GM12878 (cell line): ENCODE data around the gene SLC9C2. TPM values are rescaled to one million over a fixed set of nuclear protein-coding genes. Genes with fewer than 3 reads are reported as not detected.

ENCODE experiments used
- ATAC-seq: fragments of 200-7000 bp; cut with Tn5 transposase; 3 replicates; pipeline ENCODE4 v1.9.1; 2020; ENCODE audit warnings: mild to moderate bottlenecking, moderate library complexity
- BruUV-seq: library from RNA; stranded (reverse); fragments of 400-500 nt; replicated peaks from 2 replicates; lab custom pipeline; 2021; lab: Mats Ljungman, UMichigan
- CTCF ChIA-PET: fragments of 300-600 bp; sonication (Branson Sonifier 250); formaldehyde crosslinking; extraction: SDS; loops from one replicate; lab custom pipeline; 2021; ENCODE audit warnings: inconsistent platforms; lab: Yijun Ruan, JAX
- POLR2A ChIA-PET: fragments of 350-600 bp; formaldehyde crosslinking; extraction: SDS; loops from one replicate; lab custom pipeline; 2021; ENCODE audit warnings: inconsistent platforms; lab: Charles Lee
- RAD21 ChIA-PET: fragments of 300-600 bp; sonication (Branson Sonifier 250); formaldehyde crosslinking; loops from one replicate; lab custom pipeline; 2023; ENCODE audit warnings: antibody characterized with exemption; ENCODE audit not compliant: unreplicated experiment; lab: Charles Lee
- SMC1A ChIA-PET: fragments of 300-600 bp; sonication (Branson Sonifier 250); formaldehyde crosslinking; loops from one replicate; lab custom pipeline; 2023; ENCODE audit not compliant: unreplicated experiment, uncharacterized antibody; lab: Charles Lee
- DNase-seq: peaks from one replicate; pipeline ENCODE4 v3.0.0-alpha.2; 2011; ENCODE audit warnings: low read depth, low spot score
- FAIRE-seq: peaks from 3 replicates; lab custom pipeline; 2011; peaks lifted over from hg19 to GRCh38; lab: Jason Lieb, UNC
- H2AFZ ChIP-seq: 2 replicates; pipeline ENCODE4 v1.6.0; 2011; ENCODE audit warnings: low read depth, low read length, control low read depth; ENCODE audit not compliant: control insufficient read depth
- H3K27ac ChIP-seq: 2 replicates; pipeline ENCODE4 v1.5.1; 2011; ENCODE audit warnings: control low read depth; ENCODE audit not compliant: control insufficient read depth, insufficient read depth
- H3K27me3 ChIP-seq, 2 experiments: replicated peaks in 1 of 2; 2 replicates each; pipeline versions ENCODE4 v1.6.0 to v1.6.1; 2011; ENCODE audit warnings: low read length in 1 of 2; ENCODE audit not compliant: control insufficient read depth in 2 of 2, insufficient read depth in 2 of 2
- H3K36me3 ChIP-seq, 2 experiments: 2 replicates each; pipeline ENCODE4 v1.5.1; 2011; ENCODE audit warnings: low read length in 1 of 2; ENCODE audit not compliant: control insufficient read depth in 2 of 2, insufficient read depth in 2 of 2
- H3K4me1 ChIP-seq: 2 replicates; pipeline ENCODE4 v1.6.1; 2011; ENCODE audit warnings: mild to moderate bottlenecking, low read length, moderate library complexity, mixed read lengths; ENCODE audit not compliant: control insufficient read depth, insufficient read depth
- H3K4me2 ChIP-seq: 2 replicates; pipeline ENCODE4 v1.6.0; 2011; ENCODE audit warnings: control low read depth; ENCODE audit not compliant: control insufficient read depth, insufficient read depth
- H3K4me3 ChIP-seq: fragments of 200-600 bp; sonication (generic); 2 replicates; pipeline ENCODE4 v1.5.1; 2016
- H3K79me2 ChIP-seq: 2 replicates; pipeline ENCODE4 v1.6.0; 2011; ENCODE audit warnings: low read length; ENCODE audit not compliant: control insufficient read depth, insufficient read depth
- H3K9ac ChIP-seq: 2 replicates; pipeline ENCODE4 v1.8.0; 2011; ENCODE audit warnings: low read length, control low read depth, mixed read lengths; ENCODE audit not compliant: control insufficient read depth, insufficient read depth
- H3K9me3 ChIP-seq: replicated peaks from 3 replicates; pipeline ENCODE4 v1.5.1; 2011; ENCODE audit warnings: mild to moderate bottlenecking, low read length; ENCODE audit not compliant: control insufficient read depth, insufficient read depth
- H4K20me1 ChIP-seq: 2 replicates; pipeline ENCODE4 v1.6.0; 2011; ENCODE audit not compliant: control insufficient read depth, insufficient read depth
- CBFB ChIP-seq: IDR thresholded peaks from 2 replicates; pipeline ENCODE4 v1.6.1; 2016; ENCODE audit warnings: antibody characterized with exemption, low read depth
- CBX5 ChIP-seq: sonication (generic); IDR thresholded peaks from 2 replicates; pipeline ENCODE4 v1.6.1; 2016; ENCODE audit warnings: low read depth, moderate library complexity, mild to moderate bottlenecking, inconsistent platforms
- CEBPZ ChIP-seq: fragments of 150-350 bp; IDR thresholded peaks from 2 replicates; pipeline ENCODE4 v1.6.1; 2016; ENCODE audit warnings: low read depth, low read length
- DPF2 ChIP-seq: fragments of 450-650 bp; IDR thresholded peaks from 2 replicates; pipeline ENCODE4 v1.6.1; 2017; ENCODE audit warnings: mild to moderate bottlenecking
- EED ChIP-seq: sonication (generic); IDR thresholded peaks from 2 replicates; pipeline ENCODE4 v1.6.1; 2016; ENCODE audit warnings: antibody characterized with exemption, low read depth
- FOS ChIP-seq: IDR thresholded peaks from 3 replicates; pipeline ENCODE4 v1.6.1; 2011; ENCODE audit warnings: borderline replicate concordance; ENCODE audit not compliant: insufficient read length; ENCODE audit errors: extremely low read depth
- HDAC2 ChIP-seq: fragments of 200-600 bp; sonication (generic); IDR thresholded peaks from 2 replicates; pipeline ENCODE4 v1.6.1; 2017
- IKZF2 ChIP-seq, 2 experiments: fragments of 450-650 bp; IDR thresholded peaks; 2 replicates each; pipeline ENCODE4 v1.6.1; 2017; ENCODE audit warnings: mild to moderate bottlenecking in 2 of 2, moderate library complexity in 2 of 2
- JUND ChIP-seq: IDR thresholded peaks from 2 replicates; pipeline ENCODE4 v1.6.1; 2012; ENCODE audit warnings: low read depth, mild to moderate bottlenecking, low read length, improper control_type of control experiment, moderate library complexity
- PAX8 ChIP-seq: fragments of 450-650 bp; IDR thresholded peaks from 2 replicates; pipeline ENCODE4 v1.6.1; 2017; ENCODE audit warnings: mild to moderate bottlenecking, moderate library complexity
- POLR2A ChIP-seq: IDR thresholded peaks from 2 replicates; pipeline ENCODE4 v1.6.1; 2011; ENCODE audit warnings: low read depth, mild to moderate bottlenecking, low read length
- POLR2AphosphoS5 ChIP-seq: IDR thresholded peaks from 2 replicates; pipeline ENCODE4 v1.6.1; 2011; ENCODE audit warnings: mild to moderate bottlenecking, low read length, inconsistent platforms
- PRDM15 ChIP-seq: fragments of 450-650 bp; formaldehyde crosslinking; IDR thresholded peaks from 2 replicates; pipeline ENCODE4 v1.4.0; 2020; ENCODE audit warnings: mild to moderate bottlenecking, moderate library complexity
- RBBP5 ChIP-seq: fragments of 200-600 bp; sonication (generic); conservative IDR thresholded peaks from 2 replicates; pipeline ENCODE4 v1.6.1; 2016
- SMAD1 ChIP-seq: fragments of 450-650 bp; IDR thresholded peaks from 2 replicates; pipeline ENCODE4 v1.6.1; 2018; ENCODE audit warnings: mild to moderate bottlenecking, low read depth; ENCODE audit not compliant: partially characterized antibody
- ZNF384 ChIP-seq: IDR thresholded peaks from 2 replicates; pipeline ENCODE4 v1.6.1; 2012; ENCODE audit warnings: low read depth, mild to moderate bottlenecking, low read length, improper control_type of control experiment, borderline replicate concordance
- WGBS: methylation state at CpG from one replicate; pipeline ENCODE4 v1.1.6; 2016; ENCODE audit warnings: low lambda C conversion rate; ENCODE audit not compliant: insufficient replicate concordance, insufficient coverage; ENCODE audit errors: missing lambda C conversion rate; 5-methylcytosine and 5-hydroxymethylcytosine counted together
- in situ Hi-C: fragments of 300-500 bp; cut with MboI; formaldehyde crosslinking; loops from 9 replicates; pipeline ENCODE4 v1.14.3; 2018; ENCODE audit warnings: mixed read lengths
- intact Hi-C: fragments of 100-400 bp; cut with micrococcal nuclease; formaldehyde crosslinking; loops from one replicate; pipeline ENCODE4 v1.14.2; 2022; ENCODE audit not compliant: unreplicated experiment
- polyA plus RNA-seq, 11 experiments: library from polyadenylated mRNA; depleted of rRNA in 4 of 11; unstranded in 6 of 11; stranded (reverse) in 5 of 11; fragments of >200 nt; fragmentation: Nextera tagmentation in 4 of 11; fragmentation: Illumina TruSeq in 1 of 11; extraction: Ambion mirVana in 4 of 11; extraction: Trizol in 1 of 11; gene quantifications; 1 replicate in 1 of 11; 2 replicates in 10 of 11; pipeline versions ENCODE4 v1.2.1 to v1.2.3, GENCODE V29; 2011 to 2016; ENCODE audit warnings: inconsistent platforms in 2 of 11, missing spikeins in 2 of 11, low read depth in 1 of 11
- total RNA-seq, 4 experiments: library from RNA; depleted of rRNA in 3 of 4; stranded (reverse); fragments of >200 nt in 3 of 4; fragmentation: Illumina TruSeq in 1 of 4; extraction: Trizol in 1 of 4; gene quantifications; 2 replicates each; pipeline versions ENCODE4 v1.2.1 to v1.2.3, GENCODE V29; 2013 to 2021

SLC9C2 gene
- total and polyA plus RNA-seq, 10 of the 15 experiments (the other 5 are each of a cell fraction or from before 2014, with no cell fraction given), result not detected

- no peaks in the 10 kb centered on the region for H3K79me2 ChIP-seq
- TF ChIP-seq ZNF384, result no peak
- TF ChIP-seq JUND, result no peak
- TF ChIP-seq HDAC2, result no peak
- no peak for TF ChIP-seq POLR2AphosphoS5
- no peak for TF ChIP-seq CBX5
- no peak for TF ChIP-seq CEBPZ
- no peak for TF ChIP-seq PRDM15 (CRISPR knock-in tag)
- TF ChIP-seq EED, result no peak
- no peak for TF ChIP-seq SMAD1
- no peak for TF ChIP-seq CBFB
- no peak for TF ChIP-seq POLR2A
- TF ChIP-seq PAX8, result no peak
- no peak for TF ChIP-seq IKZF2 (IDR thresholded peaks at IDR 0.05)
- no peak for TF ChIP-seq DPF2
- no peak for TF ChIP-seq RBBP5
- TF ChIP-seq FOS, result no peak
- ChIA-PET CTCF (no interaction called here), SMC1A (no interaction called here), POLR2A (interaction anchor here (1.1 kb wide), 1 partner anchor 11 kb away, joined by 3 read pairs; no protein-coding TSS in a partner anchor), RAD21 (interaction anchor here (1.2 kb wide), 1 partner anchor 13 kb away, joined by 3 read pairs; no protein-coding TSS in a partner anchor)
- H3K4me1 ChIP-seq, result no peaks in the 10 kb centered on the region
- no peak for FAIRE-seq
- H4K20me1 ChIP-seq, result no peaks in the 10 kb centered on the region
- in situ Hi-C loops, result no loop called here
- WGBS, result 96% methylated on average over 3 of the region's 3 CpGs
- no TSS peak for BruUV-seq
- DNase-seq, result no peak
- no peak overlapping the region for H3K9ac ChIP-seq
- no peak overlapping the region for H2AFZ ChIP-seq
- no peak overlapping the region for H3K4me3 ChIP-seq
- no peak for ATAC-seq
- intact Hi-C loops, result no loop called here
- peaks cover 6 to 21% of the 10 kb centered on the region in 2 experiments for H3K36me3 ChIP-seq
- H3K27me3 ChIP-seq, result no peaks in the 10 kb centered on the region
- no peak overlapping the region for H3K4me2 ChIP-seq
- no peak overlapping the region for H3K27ac ChIP-seq
- H3K9me3 ChIP-seq, result no peaks in the 10 kb centered on the region; the same call in 2 of the 3 replicates
Observed at GRCh38 chr1:173489929-173490328, 112.9 kb downstream of the SLC9C2 start.
